HG02759 (cell line): ENCODE measurements around the gene SUDS3.
A peak's percentile ranks its signal among the peaks of the same experiment; 100 is the strongest.

Experiments
- ATAC-seq: cut with Tn5 transposase; IDR thresholded peaks from one replicate; pipeline ENCODE4 v1.9.1; 2021; ENCODE audit warnings: mild to moderate bottlenecking, moderate library complexity; ENCODE audit not compliant: unreplicated experiment

The SUDS3 gene

GRCh38 chr12:118355843-118356242, 20.5 kb upstream of the SUDS3 start:
- no peak for ATAC-seq

GRCh38 chr12:118356809-118357256, 19.5 kb upstream of the SUDS3 start:
- ATAC-seq, result no peak

DNA sequence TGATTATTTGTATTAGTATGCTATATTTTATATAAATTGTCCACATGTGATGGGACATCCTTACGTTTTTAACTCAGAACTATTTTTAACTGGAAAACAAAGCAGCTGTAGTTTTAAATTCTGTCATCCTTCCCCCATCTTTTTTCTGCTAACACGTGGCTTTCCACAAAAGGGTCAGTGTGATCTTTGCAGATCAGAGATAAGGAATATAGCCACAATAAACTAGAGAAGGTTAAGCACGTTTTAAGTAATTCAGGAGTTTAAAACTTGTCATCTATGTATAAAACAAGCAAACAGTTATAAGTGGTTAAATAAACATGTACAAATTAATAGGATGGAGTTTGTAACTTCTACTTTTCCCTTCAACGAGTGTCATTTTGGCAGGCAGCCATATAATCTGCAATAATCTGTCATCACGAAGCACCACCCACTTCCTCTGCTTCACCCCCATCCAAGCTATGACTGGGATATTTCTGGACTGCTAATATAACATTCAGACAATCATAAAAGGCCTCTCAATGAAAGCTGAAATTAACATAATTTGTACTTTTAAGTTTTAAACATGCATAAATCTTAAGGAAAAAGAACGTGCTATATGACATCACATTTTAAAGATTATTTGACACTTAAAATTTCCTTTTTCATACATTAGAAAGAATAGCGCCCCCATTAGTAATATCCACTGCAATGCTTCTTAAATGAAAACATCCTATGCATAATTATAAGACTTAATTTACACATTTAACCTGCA, 18.9 kb upstream of the SUDS3 start:
- ATAC-seq, result peak; percentile 59

- ATAC-seq, result no peak
These were observed 18.4 kb upstream of the SUDS3 start for GRCh38 chr12:118358008-118358359.

DNA sequence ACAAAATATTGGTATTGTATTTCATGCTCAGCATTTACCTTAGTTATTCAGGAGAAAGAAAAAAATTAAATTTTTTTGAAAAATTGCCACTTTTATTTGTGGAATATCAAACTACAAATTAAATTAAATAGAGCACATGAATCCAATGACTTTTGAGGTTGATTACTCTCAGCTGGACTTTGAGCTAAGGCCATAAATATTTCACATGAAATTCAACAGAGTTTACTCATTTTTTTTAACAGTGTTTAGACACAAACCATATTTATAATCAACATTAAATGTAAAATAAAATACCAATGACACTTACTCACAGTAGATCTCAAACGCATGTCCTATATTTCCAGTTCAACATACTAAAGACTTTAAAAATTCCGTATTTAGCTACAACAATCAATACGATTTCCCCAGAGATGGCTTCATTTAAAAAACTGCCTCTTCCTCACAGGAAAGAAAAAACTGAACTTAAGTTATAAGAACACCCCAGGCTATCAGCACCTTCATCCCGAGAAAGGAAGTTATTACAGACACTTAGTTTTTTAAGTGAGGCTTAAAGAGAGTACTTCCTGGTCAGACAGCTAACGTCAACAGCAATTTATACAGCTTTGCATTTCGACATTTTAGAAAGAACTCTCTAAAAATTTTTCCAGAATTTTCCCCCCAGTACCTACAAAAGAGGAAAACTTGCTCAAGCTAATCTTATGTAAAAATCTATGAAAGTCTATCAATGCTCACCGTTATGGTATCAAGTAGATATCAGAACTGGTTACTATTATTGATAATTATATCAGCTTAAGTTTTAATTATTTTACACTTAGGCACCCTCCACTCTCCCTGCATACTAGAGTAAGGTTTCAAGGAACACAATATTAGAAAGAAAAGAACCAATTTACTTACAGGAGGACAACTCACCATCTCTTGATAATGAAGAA, 17.5 kb upstream of the SUDS3 start:
- ATAC-seq, result no peak

DNA sequence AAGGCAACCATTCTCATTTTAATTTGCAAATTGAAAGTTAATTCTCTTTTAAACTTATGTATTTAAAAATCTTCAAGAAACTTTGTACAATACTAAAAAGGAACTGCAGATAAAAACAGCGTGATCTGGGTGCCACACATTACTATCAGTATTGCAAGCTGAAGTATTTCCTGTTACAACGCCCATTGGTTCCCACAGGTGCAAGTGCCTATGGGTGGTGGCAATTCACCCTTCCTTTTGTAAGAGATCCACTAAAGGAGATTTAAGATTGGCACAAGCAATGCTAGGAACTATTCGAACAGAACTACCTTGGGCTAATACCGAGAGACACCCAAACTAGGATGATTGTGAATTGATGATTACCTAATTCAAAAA, 16.8 kb upstream of the SUDS3 start:
- ATAC-seq, result no peak

- no peak for ATAC-seq
These were observed 15.3 kb upstream of the SUDS3 start for GRCh38 chr12:118361092-118361404.

- no peak for ATAC-seq
These were observed 14.5 kb upstream of the SUDS3 start for GRCh38 chr12:118361889-118362288.

DNA sequence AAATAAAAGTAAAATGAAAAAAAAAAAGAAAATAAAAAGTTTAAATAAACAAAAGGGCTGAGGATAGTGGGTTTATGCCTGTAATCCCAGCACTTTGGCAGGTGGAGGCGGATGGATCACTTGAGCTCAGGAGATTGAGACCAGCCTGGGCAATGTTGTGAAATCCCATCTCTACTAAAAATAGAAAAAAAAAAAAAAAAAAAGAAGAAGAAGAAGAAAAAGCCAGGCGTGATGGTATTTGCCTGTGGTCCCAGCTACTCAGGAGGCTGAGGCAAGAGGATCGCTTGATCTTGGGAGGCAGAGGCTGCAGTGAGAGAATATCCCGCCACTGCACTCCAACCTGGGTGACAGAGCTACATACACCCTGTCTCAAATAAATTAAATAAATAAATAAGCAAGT, 7.5 kb upstream of the SUDS3 start:
- ATAC-seq, result no peak

DNA sequence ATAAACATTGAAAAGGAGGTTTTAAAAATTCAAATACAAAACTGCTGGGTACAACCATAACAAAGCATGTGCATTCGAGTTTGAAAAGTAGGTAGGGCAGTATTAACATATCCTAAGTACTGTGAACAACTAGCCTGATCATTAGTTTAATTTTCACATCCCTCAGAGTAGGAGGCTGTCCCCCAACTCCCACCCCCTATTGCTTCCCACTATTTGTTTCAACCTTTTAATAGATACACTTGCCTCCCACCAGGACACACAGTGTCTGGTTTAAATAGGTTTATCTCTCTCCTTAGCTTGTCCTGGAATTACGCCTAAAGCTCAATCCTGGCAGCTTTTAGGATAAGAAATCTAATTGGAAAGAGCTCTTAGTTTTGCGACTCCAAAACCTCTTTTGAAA, 5.8 kb upstream of the SUDS3 start:
- no peak for ATAC-seq

GRCh38 chr12:118371321-118372282, 4.8 kb upstream of the SUDS3 start:
- no peak for ATAC-seq

DNA sequence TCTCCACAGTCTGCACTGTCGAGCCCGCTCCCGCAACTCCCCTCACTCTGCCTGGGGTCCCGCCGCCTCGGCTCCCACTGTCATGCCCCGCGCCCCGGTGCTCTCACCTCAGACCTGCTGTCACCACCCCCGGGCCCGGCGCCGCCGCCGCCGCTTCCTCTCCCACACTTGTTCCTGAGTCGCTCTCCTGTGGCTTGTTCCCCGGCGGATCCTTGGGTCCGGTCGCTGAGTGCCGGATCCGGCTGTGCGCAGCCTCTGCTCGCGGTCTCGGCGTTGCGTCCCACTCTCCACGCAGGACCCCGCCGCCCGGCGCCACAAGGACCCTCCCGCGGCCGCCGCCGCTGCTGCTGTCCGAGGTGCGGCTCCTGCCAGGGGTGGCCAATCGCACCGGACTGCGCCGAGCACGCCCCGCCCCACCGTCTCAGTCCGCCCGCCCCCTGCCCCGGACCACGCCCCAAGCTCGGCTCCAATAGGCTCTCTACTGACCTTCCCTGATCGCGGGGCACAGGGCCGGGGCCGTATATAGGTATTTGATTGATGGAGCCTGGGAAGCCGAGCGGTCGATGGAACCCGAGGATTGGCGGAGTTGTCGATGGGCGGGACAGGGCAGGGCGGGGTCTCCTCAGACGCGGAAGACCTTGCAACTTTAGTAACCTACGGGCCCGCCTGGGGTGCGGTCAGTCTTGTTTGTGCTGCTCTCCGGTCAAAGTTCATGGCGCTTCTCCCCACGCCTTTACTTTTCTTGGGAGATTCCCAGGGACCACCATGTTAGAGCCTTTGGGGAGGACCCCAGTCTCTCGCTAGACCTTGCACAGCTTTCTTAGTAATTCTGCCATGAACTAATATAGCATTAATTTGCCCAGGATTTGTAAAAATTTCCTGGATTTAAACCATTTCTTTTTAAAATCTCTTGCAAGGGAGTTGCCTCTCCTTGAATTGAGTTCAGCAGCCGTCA, 3.5 kb upstream of the SUDS3 start, which contains the start of gene TAOK3:
Gene TAOK3, minus strand, starts transcription at position 367 of the 955 bp plus-strand sequence. CDS start 117,340 bp downstream, outside the sequence.
- peak; percentile 84 for ATAC-seq

- ATAC-seq, result no peak
These were observed 2.7 kb upstream of the SUDS3 start for GRCh38 chr12:118373616-118374015.

DNA sequence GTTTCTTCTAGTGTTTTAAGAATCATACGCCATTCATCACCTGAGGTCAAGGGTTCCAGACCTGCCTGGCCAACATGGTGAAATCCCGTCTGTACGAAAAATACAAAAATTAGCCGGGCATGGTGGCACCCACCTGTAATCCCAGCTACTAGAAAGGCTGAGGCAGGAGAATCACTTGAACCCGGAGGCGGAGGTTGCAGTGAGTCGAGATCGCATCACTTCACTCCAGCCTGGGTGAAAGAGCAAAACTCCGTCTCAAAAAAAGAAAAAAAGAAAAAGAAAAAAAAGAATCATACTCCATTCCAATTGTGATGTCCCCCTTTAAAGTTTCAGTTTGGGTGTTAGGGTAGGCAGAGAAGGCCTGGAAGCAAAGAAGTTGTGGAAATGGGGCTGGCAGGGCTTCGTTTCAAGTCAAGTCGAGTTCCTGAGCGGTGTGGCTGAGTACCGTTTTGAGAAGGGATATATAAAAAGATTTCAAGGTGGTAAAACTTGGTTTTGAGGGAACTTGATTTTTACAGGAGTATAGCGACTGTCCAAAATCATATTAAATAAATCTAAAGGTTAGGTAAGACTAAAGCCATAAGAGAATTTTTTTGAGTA, 2.1 kb upstream of the SUDS3 start:
- no peak for ATAC-seq

DNA sequence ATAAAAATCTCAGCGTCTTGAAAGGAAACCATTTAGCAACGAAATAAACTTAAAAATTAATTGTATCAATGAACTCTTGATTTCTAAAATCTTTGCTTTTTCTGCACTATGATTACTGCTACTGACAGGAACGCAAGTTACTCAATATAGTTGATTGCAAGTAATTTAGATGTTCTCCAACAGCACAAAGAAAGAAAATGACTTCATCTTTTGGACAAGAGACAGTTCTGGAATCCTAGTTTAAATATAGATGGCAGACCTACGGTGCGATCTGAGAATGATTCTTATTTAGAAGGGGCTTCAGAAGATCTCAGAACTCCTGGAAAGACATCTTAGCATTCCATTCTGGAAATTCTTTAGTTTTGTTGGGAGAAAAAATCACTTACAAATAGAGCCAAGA, 1.4 kb upstream of the SUDS3 start:
- ATAC-seq, result no peak

DNA sequence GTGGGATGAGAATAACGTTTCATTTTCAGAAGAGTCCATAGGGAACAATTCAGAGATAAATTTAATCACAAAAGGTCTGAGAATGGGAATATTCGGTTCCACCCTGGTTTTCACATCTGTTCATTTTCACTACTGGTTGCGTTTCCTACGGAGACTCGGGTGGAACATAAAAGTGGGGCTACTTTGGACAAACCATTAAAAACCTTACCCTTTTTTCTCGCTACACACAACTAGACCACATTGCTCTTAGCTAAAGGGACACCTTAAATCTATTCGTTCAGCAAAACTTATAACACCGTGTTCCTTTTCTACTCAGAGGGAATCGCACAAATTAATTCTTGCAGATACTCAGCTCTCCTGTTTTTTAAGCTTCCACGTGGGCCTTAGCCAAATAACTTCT, 1.0 kb upstream of the SUDS3 start:
- ATAC-seq, result no peak

DNA sequence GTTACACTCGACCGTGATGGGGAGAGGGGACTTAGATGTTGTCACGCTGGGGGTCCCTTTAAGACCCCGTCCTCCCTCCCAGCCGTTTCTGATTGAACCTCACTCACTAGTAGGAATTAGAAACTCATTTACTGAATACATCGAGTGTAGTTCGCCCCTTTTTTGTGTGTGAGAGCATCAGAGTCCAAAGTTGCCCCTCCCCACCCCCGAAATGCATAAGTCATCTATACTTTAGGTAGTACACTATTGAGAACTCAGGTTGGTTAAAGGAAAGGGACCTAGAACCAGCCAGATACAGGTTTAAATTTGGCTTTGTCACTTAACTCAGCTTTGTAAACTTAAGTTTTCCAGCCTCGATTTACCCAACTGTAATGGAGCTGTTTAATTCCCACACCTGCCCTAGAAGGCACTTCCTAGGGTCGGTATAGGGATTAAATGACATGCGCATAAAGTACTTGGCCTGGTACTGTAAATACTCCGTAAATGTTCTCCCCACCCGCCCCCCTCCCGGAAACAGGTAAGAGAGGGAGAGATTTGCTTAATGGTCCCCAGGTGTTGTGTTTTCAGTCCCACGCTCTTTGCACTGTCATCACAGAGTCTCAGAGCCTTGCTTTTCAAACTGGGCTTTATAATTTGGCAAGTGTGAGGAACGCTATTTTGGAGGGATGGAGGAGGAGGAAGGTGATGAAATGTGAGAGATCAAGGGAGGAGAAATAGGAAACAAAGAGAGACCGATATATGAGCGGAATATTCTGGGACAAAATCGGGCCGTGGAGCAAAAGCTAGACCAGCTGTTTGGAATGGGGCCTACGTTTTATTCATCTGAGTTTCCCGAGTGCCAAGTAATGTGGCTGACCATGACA, 897 bp downstream of the SUDS3 start:
- no peak for ATAC-seq

DNA sequence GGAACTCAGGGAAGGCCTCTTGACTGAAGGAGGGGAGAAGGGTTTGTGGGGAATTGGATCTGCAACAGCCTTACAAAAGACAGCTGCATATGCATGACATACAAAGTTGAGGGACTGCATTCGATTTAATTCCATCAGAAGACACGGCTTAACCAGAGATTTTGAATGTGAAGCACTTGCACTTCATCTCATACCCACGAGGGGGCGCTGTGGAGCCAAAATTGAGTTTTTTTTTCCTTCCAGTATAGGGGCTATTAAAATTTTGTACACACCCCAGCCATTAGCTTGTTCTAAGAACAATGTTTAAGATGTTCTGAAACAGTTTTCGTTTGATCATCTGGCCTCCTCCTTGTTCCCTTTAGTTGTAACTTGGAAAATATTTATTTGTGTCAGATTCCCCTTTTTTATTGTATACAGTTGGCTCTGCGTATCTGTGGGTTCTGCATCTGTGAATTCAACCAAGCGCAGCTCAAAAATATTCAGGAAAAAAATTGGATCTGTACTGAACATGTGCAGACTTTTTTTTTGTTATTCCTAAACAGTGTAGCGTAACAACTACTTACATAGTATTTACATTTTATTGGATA, 1.6 kb downstream of the SUDS3 start:
- ATAC-seq, result no peak
